OCI-LY3 (cell line): ENCODE data around the gene NFIB.

Experiments
- H2AFZ ChIP-seq: fragments of 200-600, 300-600 bp; shearing (Covaris generic); 2 replicates; pipeline ENCODE4 v1.6.0; 2014; ENCODE audit warnings: antibody characterized with exemption, low read depth, low read length
- H3K27ac ChIP-seq: fragments of 200-600, 300-600 bp; sonication (generic); 2 replicates; pipeline ENCODE4 v1.5.1; 2014; ENCODE audit warnings: mild to moderate bottlenecking, low read length, moderate library complexity, mixed read lengths
- H3K27me3 ChIP-seq: fragments of 200-600, 300-600 bp; sonication (generic); 2 replicates; pipeline ENCODE4 v1.6.1; 2014; ENCODE audit warnings: low read depth, low read length, mixed read lengths
- H3K36me3 ChIP-seq: fragments of 200-600, 300-600 bp; sonication (generic); replicated peaks from 2 replicates; pipeline ENCODE3; 2014; ENCODE audit warnings: low read depth, low read length, mixed read lengths
- H3K4me1 ChIP-seq: fragments of 300-600, 200-600 bp; sonication (generic); 2 replicates; pipeline ENCODE4 v1.6.1; 2014; ENCODE audit warnings: low read length, mixed read lengths
- H3K4me2 ChIP-seq: fragments of 200-600, 300-600 bp; sonication (generic); 2 replicates; pipeline ENCODE4 v1.6.1; 2014; ENCODE audit warnings: low read length, mixed read lengths
- H3K4me3 ChIP-seq: fragments of 300-600, 200-600 bp; sonication (generic); 2 replicates; pipeline ENCODE4 v1.5.1; 2014; ENCODE audit warnings: antibody characterized with exemption, mild to moderate bottlenecking, low read length, moderate library complexity
- H3K79me2 ChIP-seq: fragments of 300-600, 200-600 bp; shearing (Covaris generic); 2 replicates; pipeline ENCODE4 v1.6.1; 2014; ENCODE audit warnings: mild to moderate bottlenecking, low read length, mixed read lengths
- H3K9ac ChIP-seq: fragments of 300-600, 200-600 bp; shearing (Covaris generic); 2 replicates; pipeline ENCODE4 v1.6.0; 2014; ENCODE audit warnings: mild to moderate bottlenecking, low read length, moderate library complexity
- H3K9me3 ChIP-seq: fragments of 200-600, 300-600 bp; shearing (Covaris generic); 2 replicates; pipeline ENCODE4 v1.6.1; 2014; ENCODE audit warnings: low read length, mixed read lengths; ENCODE audit not compliant: insufficient read depth
- H4K20me1 ChIP-seq: fragments of 200-600, 300-600 bp; sonication (generic); 2 replicates; pipeline ENCODE4 v1.6.1; 2016; ENCODE audit warnings: low read length, mixed read lengths; ENCODE audit not compliant: insufficient read depth
- EZH2phosphoT487 ChIP-seq: fragments of 200-600 bp; shearing (Covaris generic); IDR thresholded peaks from 2 replicates; pipeline ENCODE4 v1.6.1; 2018; ENCODE audit warnings: antibody characterized with exemption, mixed run types, low read depth
- TF ChIP-seq, protein P1 (sequence below): fragments of 200-600, 300-600 bp; sonication (generic); IDR thresholded peaks from 2 replicates; pipeline ENCODE4 v1.5.1; 2014; ENCODE audit warnings: antibody characterized with exemption, low read length, low read depth

Gene NFIB

GRCh38 chr9:14056316-14056861 lies 257.6 kb downstream of the NFIB start:
- H3K36me3 ChIP-seq, result no peaks in the 10 kb centered on the region
- no peaks in the 10 kb centered on the region for H3K9me3 ChIP-seq
- no peak overlapping the region for H3K9ac ChIP-seq
- no peak for TF ChIP-seq EZH2phosphoT487
- TF ChIP-seq, protein P1, sequence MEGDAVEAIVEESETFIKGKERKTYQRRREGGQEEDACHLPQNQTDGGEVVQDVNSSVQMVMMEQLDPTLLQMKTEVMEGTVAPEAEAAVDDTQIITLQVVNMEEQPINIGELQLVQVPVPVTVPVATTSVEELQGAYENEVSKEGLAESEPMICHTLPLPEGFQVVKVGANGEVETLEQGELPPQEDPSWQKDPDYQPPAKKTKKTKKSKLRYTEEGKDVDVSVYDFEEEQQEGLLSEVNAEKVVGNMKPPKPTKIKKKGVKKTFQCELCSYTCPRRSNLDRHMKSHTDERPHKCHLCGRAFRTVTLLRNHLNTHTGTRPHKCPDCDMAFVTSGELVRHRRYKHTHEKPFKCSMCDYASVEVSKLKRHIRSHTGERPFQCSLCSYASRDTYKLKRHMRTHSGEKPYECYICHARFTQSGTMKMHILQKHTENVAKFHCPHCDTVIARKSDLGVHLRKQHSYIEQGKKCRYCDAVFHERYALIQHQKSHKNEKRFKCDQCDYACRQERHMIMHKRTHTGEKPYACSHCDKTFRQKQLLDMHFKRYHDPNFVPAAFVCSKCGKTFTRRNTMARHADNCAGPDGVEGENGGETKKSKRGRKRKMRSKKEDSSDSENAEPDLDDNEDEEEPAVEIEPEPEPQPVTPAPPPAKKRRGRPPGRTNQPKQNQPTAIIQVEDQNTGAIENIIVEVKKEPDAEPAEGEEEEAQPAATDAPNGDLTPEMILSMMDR, result no peak
- no peaks in the 10 kb centered on the region for H3K4me1 ChIP-seq
- H3K27ac ChIP-seq, result no peak overlapping the region
- no peak overlapping the region for H3K4me3 ChIP-seq
- no peaks in the 10 kb centered on the region for H3K27me3 ChIP-seq
- H3K4me2 ChIP-seq, result no peak overlapping the region
- no peaks in the 10 kb centered on the region for H4K20me1 ChIP-seq
- no peaks in the 10 kb centered on the region for H3K79me2 ChIP-seq
- H2AFZ ChIP-seq, result no peak overlapping the region

DNA sequence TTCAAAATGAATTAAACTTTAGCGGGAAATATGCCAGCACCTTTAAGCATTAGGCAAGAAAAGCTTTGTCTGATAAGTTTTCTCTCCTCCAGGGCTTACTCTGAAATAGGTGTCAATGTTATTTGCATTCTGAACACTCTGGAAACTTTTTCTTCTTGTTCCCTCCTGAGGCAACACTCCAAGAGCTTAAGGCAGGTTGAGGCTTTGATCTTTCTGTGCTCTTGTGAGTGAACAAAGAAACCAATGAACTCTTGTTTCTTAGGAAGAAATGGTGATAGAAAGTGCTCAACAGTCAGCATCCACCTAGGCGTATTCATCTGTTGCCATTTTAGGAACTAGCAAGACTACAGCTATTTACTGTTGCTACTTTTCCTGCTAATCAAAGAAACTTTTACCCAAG lies 259.8 kb downstream of the NFIB start:
- no peak overlapping the region for H3K4me3 ChIP-seq
- no peaks in the 10 kb centered on the region for H3K27me3 ChIP-seq
- H3K4me2 ChIP-seq, result no peak overlapping the region
- H3K36me3 ChIP-seq, result no peaks in the 10 kb centered on the region
- H3K9me3 ChIP-seq, result no peaks in the 10 kb centered on the region
- no peak overlapping the region for H2AFZ ChIP-seq
- H3K79me2 ChIP-seq, result no peaks in the 10 kb centered on the region
- H3K27ac ChIP-seq, result no peak overlapping the region
- no peak overlapping the region for H3K9ac ChIP-seq
- no peak for TF ChIP-seq EZH2phosphoT487
- TF ChIP-seq, protein P1, result no peak
- H3K4me1 ChIP-seq, result no peaks in the 10 kb centered on the region
- no peaks in the 10 kb centered on the region for H4K20me1 ChIP-seq

DNA sequence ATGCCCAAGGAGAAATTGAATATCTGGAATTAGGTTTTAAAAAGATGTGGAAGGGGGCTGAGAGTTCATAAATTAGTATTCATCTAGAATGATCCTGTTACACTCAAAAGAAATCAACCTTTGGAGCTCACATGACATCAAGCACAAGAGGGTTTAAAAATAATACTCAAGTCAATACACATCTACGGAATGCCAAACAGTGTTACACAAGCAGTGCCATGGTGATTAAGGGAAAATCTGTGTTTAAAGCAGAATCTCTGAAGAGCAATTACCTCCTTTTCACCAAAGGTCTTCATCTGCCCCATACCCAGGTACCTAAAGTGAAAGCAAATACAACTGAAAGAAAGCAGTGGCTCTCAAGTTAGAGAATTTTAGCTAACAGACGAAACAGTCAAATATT lies 261.6 kb downstream of the NFIB start:
- TF ChIP-seq, protein P1, result no peak
- no peak for TF ChIP-seq EZH2phosphoT487
- no peaks in the 10 kb centered on the region for H4K20me1 ChIP-seq
- H3K27me3 ChIP-seq, result no peaks in the 10 kb centered on the region
- no peaks in the 10 kb centered on the region for H3K36me3 ChIP-seq
- H3K9ac ChIP-seq, result no peak overlapping the region
- no peaks in the 10 kb centered on the region for H3K4me1 ChIP-seq
- no peaks in the 10 kb centered on the region for H3K9me3 ChIP-seq
- no peak overlapping the region for H3K27ac ChIP-seq
- no peak overlapping the region for H3K4me2 ChIP-seq
- H2AFZ ChIP-seq, result no peak overlapping the region
- H3K4me3 ChIP-seq, result no peak overlapping the region
- no peaks in the 10 kb centered on the region for H3K79me2 ChIP-seq

DNA sequence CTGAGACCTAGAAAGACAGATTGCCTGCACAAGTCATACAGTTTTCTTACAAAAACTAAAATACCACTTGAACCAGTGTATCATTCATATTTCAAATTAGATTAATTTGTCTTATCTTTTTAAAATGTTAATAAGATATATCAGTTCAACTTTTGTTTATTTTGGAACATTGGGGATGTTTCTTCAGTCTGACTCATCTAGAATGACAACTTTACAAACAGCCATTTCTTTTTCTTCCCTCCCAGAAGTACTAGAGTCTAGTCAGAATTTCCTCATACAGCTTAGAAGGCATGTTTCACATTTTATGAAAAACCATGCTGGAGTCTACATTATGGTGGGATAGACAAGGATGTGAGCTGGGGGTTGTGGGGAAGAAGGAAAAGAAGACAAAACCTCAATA lies 262.5 kb downstream of the NFIB start:
- H3K9me3 ChIP-seq, result no peaks in the 10 kb centered on the region
- H4K20me1 ChIP-seq, result no peaks in the 10 kb centered on the region
- no peak for TF ChIP-seq EZH2phosphoT487
- TF ChIP-seq, protein P1, result no peak
- no peaks in the 10 kb centered on the region for H3K4me1 ChIP-seq
- H2AFZ ChIP-seq, result no peak overlapping the region
- no peak overlapping the region for H3K27ac ChIP-seq
- H3K79me2 ChIP-seq, result no peaks in the 10 kb centered on the region
- H3K4me2 ChIP-seq, result no peak overlapping the region
- no peaks in the 10 kb centered on the region for H3K27me3 ChIP-seq
- no peak overlapping the region for H3K4me3 ChIP-seq
- H3K36me3 ChIP-seq, result no peaks in the 10 kb centered on the region
- no peak overlapping the region for H3K9ac ChIP-seq
